Activated CD4-positive, alpha-beta T cell treated with anti-CD3 and anti-CD28 coated beads, Interleukin-2, amount 50 U/mL, for 4 hours (primary cell): ENCODE measurements around the gene FBXO47.

Experiments
- DNase-seq, 2 experiments: peaks; one replicate each; pipeline ENCODE4 v3.0.0-alpha.2; 2020

The FBXO47 gene

GRCh38 chr17:38900978-38901656 lies 66.1 kb downstream of the FBXO47 start:
- no peak for DNase-seq

- no peak for DNase-seq
These were observed 67.8 kb downstream of the FBXO47 start for GRCh38 chr17:38899421-38899820.

- DNase-seq = peak; percentile 85 to 89
These were observed 68.3 kb downstream of the FBXO47 start for GRCh38 chr17:38898812-38899348.

GRCh38 chr17:38898291-38898679 lies 68.9 kb downstream of the FBXO47 start:
- no peak for DNase-seq

- DNase-seq = no peak
These were observed 69.4 kb downstream of the FBXO47 start for GRCh38 chr17:38897671-38898290.

- no peak for DNase-seq
These were observed 70.0 kb downstream of the FBXO47 start for GRCh38 chr17:38897176-38897575.

- no peak for DNase-seq
These were observed 70.8 kb downstream of the FBXO47 start for GRCh38 chr17:38896346-38896954.

GRCh38 chr17:38894276-38894675 lies 72.9 kb downstream of the FBXO47 start:
- DNase-seq = no peak

GRCh38 chr17:38893607-38894006 lies 73.6 kb downstream of the FBXO47 start:
- no peak for DNase-seq

- DNase-seq = no peak
These were observed 74.1 kb downstream of the FBXO47 start for GRCh38 chr17:38893113-38893512.

- no peak for DNase-seq
These were observed 74.6 kb downstream of the FBXO47 start for GRCh38 chr17:38892620-38893019.

GRCh38 chr17:38892083-38892482 lies 75.1 kb downstream of the FBXO47 start:
- DNase-seq = no peak

- no peak for DNase-seq
These were observed 75.8 kb downstream of the FBXO47 start for GRCh38 chr17:38891441-38891840.

- no peak for DNase-seq
These were observed 76.8 kb downstream of the FBXO47 start for GRCh38 chr17:38890410-38890746.

GRCh38 chr17:38889745-38890409 lies 77.3 kb downstream of the FBXO47 start:
- no peak for DNase-seq

- no peak for DNase-seq
These were observed 78.4 kb downstream of the FBXO47 start for GRCh38 chr17:38888842-38889241.

- no peak for DNase-seq
These were observed 80.6 kb downstream of the FBXO47 start for GRCh38 chr17:38886643-38887010.
